Fibroblast of mammary gland (primary cell): Measurements from ENCODE around the gene PLAGL2.
"Not testable (repeated sequence)": the region's sequence is repeated elsewhere in the genome, so short reads cannot be mapped to it uniquely, and the experiment has no call there.

Source experiments
- DNase-seq: peaks from one replicate; pipeline ENCODE4 v3.0.0-alpha.2; 2010; ENCODE audit warnings: low read depth
- H3K4me3 ChIP-seq: 2 replicates; pipeline ENCODE4 v1.5.1; 2011; ENCODE audit warnings: low read depth, mild to moderate bottlenecking, low read length, moderate library complexity; ENCODE audit not compliant: control insufficient read depth
- TF ChIP-seq, protein P1 (sequence below): conservative IDR thresholded peaks from 2 replicates; pipeline ENCODE4 v1.5.1; 2011; ENCODE audit warnings: low read depth, low read length, inconsistent platforms; ENCODE audit not compliant: control insufficient read depth, insufficient read depth

The PLAGL2 gene

DNA sequence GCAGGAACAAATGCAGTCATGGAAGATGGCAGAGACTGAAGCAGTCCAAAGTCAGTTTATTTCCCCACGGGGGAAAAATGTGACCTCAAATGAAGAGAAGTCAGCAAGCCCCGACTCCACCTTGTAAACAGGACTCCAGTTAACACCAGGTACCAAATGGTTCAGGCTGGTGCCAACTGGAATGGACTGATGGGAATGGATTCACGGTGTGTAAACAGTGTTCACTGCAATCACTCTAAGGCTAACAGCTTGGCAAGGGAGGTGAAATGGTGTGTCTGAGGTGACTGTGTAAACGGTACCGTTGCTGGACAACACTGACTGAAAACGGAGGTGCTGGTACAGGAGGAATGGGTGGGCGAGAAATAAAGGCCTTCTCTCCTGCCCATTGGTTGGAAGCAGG lies 12.0 kb downstream of the PLAGL2 start:
- DNase-seq, result no peak
- H3K4me3 ChIP-seq, result no peak overlapping the region
- TF ChIP-seq, protein P1, sequence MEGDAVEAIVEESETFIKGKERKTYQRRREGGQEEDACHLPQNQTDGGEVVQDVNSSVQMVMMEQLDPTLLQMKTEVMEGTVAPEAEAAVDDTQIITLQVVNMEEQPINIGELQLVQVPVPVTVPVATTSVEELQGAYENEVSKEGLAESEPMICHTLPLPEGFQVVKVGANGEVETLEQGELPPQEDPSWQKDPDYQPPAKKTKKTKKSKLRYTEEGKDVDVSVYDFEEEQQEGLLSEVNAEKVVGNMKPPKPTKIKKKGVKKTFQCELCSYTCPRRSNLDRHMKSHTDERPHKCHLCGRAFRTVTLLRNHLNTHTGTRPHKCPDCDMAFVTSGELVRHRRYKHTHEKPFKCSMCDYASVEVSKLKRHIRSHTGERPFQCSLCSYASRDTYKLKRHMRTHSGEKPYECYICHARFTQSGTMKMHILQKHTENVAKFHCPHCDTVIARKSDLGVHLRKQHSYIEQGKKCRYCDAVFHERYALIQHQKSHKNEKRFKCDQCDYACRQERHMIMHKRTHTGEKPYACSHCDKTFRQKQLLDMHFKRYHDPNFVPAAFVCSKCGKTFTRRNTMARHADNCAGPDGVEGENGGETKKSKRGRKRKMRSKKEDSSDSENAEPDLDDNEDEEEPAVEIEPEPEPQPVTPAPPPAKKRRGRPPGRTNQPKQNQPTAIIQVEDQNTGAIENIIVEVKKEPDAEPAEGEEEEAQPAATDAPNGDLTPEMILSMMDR, result no peak

DNA sequence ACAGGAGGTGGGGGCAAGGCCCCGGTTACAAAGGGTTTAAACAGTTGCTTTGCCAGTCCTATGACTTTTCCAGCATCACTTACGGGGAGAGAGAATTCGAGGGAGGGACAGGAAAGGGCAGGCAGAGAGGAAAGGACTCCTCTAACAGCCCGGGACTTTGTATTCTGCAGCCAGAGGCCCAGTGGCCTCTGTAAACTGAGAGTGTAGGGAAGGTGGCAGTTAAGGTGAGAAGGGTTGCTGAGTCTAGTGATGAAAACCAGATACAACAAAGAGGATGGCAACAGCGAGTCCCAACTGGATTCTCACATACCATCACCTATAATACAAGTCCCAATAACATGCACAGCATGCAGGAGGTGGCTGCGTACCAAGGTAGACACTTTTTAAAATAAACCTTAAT lies 13.5 kb downstream of the PLAGL2 start:
- no peak overlapping the region for H3K4me3 ChIP-seq
- TF ChIP-seq, protein P1, result no peak
- DNase-seq, result no peak

DNA sequence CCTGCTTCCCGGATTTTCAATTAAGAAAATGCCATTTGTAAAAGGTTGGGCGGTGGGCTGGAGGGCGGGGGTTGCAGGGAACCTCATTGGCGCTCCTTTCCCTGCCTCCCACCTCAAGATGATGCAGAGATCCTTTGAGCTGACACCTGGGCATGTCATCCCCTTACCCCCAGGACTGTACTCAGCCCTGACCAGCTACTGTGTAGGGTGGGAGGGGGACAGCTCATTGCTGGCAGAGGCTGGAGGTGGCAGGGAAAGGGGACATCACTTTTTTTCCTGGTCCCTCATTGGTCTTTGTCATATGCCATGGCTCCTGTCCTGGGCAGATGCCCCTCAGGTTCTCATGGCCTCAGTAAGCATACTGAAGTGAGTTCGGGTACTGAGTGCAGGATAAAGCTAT lies 14.2 kb downstream of the PLAGL2 start:
- not testable (repeated sequence) for DNase-seq, H3K4me3 ChIP-seq

DNA sequence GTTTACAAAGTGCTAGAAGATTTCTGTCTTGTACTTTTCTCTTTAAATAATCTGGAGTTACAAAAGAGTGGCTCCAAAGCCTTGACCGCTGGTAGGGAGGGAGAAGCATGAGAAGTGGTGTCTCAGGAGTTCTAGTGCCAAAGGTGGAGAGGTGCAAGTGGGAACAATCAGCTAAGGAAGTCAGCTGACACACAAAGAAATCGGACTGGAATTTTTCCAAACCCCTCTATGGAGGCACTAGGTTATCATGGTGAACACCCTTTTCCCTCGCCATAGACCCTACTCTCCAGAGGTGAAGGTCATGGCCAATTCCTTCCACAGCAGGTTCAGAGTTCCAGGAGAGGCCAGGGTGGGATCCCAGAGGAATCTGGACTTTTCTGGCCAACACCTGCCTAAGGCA lies 14.8 kb downstream of the PLAGL2 start:
- TF ChIP-seq, protein P1, result no peak
- DNase-seq, result no peak
- no peak overlapping the region for H3K4me3 ChIP-seq

DNA sequence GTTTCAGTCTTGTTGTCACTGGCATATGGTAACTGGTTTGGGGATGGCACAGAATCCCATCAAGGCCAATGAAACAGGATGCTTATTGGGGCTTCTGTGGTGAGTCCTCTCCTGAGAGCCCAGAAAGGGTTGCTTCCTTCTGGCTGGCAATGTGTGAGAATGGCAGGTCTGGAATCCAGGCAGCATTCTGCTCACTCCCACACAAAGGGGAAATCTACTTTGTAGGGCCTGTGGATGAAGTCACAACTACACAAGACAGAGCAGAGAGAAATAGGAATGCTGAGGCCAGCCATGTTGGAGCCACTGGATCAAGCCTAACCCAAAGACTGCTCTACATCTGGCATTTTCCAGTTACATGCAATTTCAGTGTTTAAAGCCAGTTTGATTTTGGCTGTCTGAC lies 15.7 kb downstream of the PLAGL2 start:
- no peak for DNase-seq
- H3K4me3 ChIP-seq, result no peak overlapping the region
- TF ChIP-seq, protein P1, result no peak

DNA sequence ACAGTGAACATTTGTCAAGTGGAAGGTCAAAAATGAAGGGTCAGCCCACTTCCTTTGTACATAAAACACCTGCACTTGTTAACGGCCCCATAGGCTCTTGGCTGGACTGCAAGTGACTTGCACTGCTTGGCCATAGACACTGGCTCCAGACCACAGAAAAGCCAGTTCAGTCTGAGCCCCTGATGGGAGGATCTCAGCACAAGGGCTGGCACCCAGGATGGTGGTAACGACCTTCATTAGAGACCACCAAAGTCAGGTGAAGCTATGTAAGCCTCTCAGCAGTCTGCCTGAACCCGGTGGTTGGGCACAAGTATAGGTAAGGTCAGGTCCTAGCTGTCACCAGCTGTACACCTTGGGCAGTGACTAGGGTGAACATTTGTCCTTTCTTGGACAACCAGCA lies 16.1 kb downstream of the PLAGL2 start:
- TF ChIP-seq, protein P1, result no peak
- no peak for DNase-seq
- H3K4me3 ChIP-seq, result no peak overlapping the region

DNA sequence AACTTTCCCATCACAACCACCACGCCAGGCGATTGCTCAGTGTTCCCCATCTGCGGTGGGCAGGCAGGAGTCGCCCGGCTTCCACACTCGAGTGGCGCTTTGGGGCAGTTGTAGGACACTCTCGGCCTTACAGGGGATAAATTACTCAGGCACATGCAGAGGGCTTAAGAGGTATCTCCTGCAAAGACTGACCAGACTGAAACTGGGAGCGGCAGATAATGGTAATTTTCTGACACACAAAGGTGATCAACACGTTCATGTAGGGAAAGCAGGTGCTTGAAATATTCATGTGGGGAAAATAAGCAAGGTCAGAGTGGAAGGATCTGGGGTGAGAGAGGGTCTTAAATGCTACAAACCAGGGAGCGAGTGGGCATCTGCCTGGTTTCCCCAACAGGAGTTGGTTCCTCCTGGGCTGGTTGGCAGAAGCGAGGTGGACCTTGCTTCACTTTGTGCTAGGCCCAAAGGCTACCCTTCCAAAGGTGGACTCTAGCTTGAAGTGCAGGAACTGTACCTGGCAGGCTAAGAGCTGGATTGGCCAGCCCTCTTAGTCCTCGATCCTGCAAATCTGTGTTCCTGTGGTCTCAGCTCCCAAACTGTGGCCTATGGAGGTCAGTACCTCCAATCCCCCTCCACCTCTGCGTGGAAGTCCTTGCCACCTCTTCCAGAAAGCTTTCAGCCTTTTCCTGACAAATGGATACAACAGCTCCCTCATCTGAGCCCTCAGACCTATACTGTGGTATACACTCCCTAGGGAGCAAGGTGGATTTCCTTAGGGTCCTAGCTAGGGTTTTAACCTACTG lies 16.7 kb downstream of the PLAGL2 start:
- TF ChIP-seq, protein P1, result no peak
- DNase-seq, result peak; percentile 19
- peak overlapping the region; percentile 37 for H3K4me3 ChIP-seq
